GM12892 (cell line): ENCODE measurements around the gene KCNMA1.

Source experiments
- POLR2A ChIP-seq: IDR thresholded peaks from 2 replicates; pipeline ENCODE4 v1.6.1; 2011; ENCODE audit warnings: low read depth, low read length, control low read depth
- POLR2AphosphoS5 ChIP-seq: IDR thresholded peaks from 2 replicates; pipeline ENCODE4 v1.6.1; 2011; ENCODE audit warnings: low read depth, low read length, control low read depth
- TAF1 ChIP-seq: IDR thresholded peaks from 2 replicates; pipeline ENCODE4 v1.6.1; 2011; ENCODE audit warnings: low read depth, mild to moderate bottlenecking, control low read depth, low read length, borderline replicate concordance

GRCh38 chr10:77355844-77356243 is 281.8 kb downstream of the KCNMA1 start:
- TF ChIP-seq POLR2A = no peak
- TF ChIP-seq POLR2AphosphoS5 = no peak
- TF ChIP-seq TAF1 = no peak
